GM12878 (cell line): Measurements from ENCODE around the gene GINS1. TPM values are rescaled to one million over a fixed set of nuclear protein-coding genes. Genes with fewer than 3 reads are reported as not detected.

Experiments
- ATAC-seq: fragments of 200-7000 bp; cut with Tn5 transposase; 3 replicates; pipeline ENCODE4 v1.9.1; 2020; ENCODE audit warnings: mild to moderate bottlenecking, moderate library complexity
- BruUV-seq: library from RNA; stranded (reverse); fragments of 400-500 nt; replicated peaks from 2 replicates; lab custom pipeline; 2021; lab: Mats Ljungman, UMichigan
- CTCF ChIA-PET: fragments of 300-600 bp; sonication (Branson Sonifier 250); formaldehyde crosslinking; extraction: SDS; loops from one replicate; lab custom pipeline; 2021; ENCODE audit warnings: inconsistent platforms; lab: Yijun Ruan, JAX
- POLR2A ChIA-PET: fragments of 350-600 bp; formaldehyde crosslinking; extraction: SDS; loops from one replicate; lab custom pipeline; 2021; ENCODE audit warnings: inconsistent platforms; lab: Charles Lee
- RAD21 ChIA-PET: fragments of 300-600 bp; sonication (Branson Sonifier 250); formaldehyde crosslinking; loops from one replicate; lab custom pipeline; 2023; ENCODE audit warnings: antibody characterized with exemption; ENCODE audit not compliant: unreplicated experiment; lab: Charles Lee
- SMC1A ChIA-PET: fragments of 300-600 bp; sonication (Branson Sonifier 250); formaldehyde crosslinking; loops from one replicate; lab custom pipeline; 2023; ENCODE audit not compliant: unreplicated experiment, uncharacterized antibody; lab: Charles Lee
- DNase-seq: peaks from one replicate; pipeline ENCODE4 v3.0.0-alpha.2; 2011; ENCODE audit warnings: low read depth, low spot score
- FAIRE-seq: peaks from 3 replicates; lab custom pipeline; 2011; peaks lifted over from hg19 to GRCh38; lab: Jason Lieb, UNC
- H2AFZ ChIP-seq: 2 replicates; pipeline ENCODE4 v1.6.0; 2011; ENCODE audit warnings: low read depth, low read length, control low read depth; ENCODE audit not compliant: control insufficient read depth
- H3K27ac ChIP-seq: 2 replicates; pipeline ENCODE4 v1.5.1; 2011; ENCODE audit warnings: control low read depth; ENCODE audit not compliant: control insufficient read depth, insufficient read depth
- H3K27me3 ChIP-seq, 2 experiments: replicated peaks in 1 of 2; 2 replicates each; pipeline versions ENCODE4 v1.6.0 to v1.6.1; 2011; ENCODE audit warnings: low read length in 1 of 2; ENCODE audit not compliant: control insufficient read depth in 2 of 2, insufficient read depth in 2 of 2
- H3K36me3 ChIP-seq, 2 experiments: 2 replicates each; pipeline ENCODE4 v1.5.1; 2011; ENCODE audit warnings: low read length in 1 of 2; ENCODE audit not compliant: control insufficient read depth in 2 of 2, insufficient read depth in 2 of 2
- H3K4me1 ChIP-seq: 2 replicates; pipeline ENCODE4 v1.6.1; 2011; ENCODE audit warnings: mild to moderate bottlenecking, low read length, moderate library complexity, mixed read lengths; ENCODE audit not compliant: control insufficient read depth, insufficient read depth
- H3K4me2 ChIP-seq: 2 replicates; pipeline ENCODE4 v1.6.0; 2011; ENCODE audit warnings: control low read depth; ENCODE audit not compliant: control insufficient read depth, insufficient read depth
- H3K4me3 ChIP-seq: fragments of 200-600 bp; sonication (generic); 2 replicates; pipeline ENCODE4 v1.5.1; 2016
- H3K79me2 ChIP-seq: 2 replicates; pipeline ENCODE4 v1.6.0; 2011; ENCODE audit warnings: low read length; ENCODE audit not compliant: control insufficient read depth, insufficient read depth
- H3K9ac ChIP-seq: 2 replicates; pipeline ENCODE4 v1.8.0; 2011; ENCODE audit warnings: low read length, control low read depth, mixed read lengths; ENCODE audit not compliant: control insufficient read depth, insufficient read depth
- H3K9me3 ChIP-seq: replicated peaks from 3 replicates; pipeline ENCODE4 v1.5.1; 2011; ENCODE audit warnings: mild to moderate bottlenecking, low read length; ENCODE audit not compliant: control insufficient read depth, insufficient read depth
- H4K20me1 ChIP-seq: 2 replicates; pipeline ENCODE4 v1.6.0; 2011; ENCODE audit not compliant: control insufficient read depth, insufficient read depth
- CEBPZ ChIP-seq: fragments of 150-350 bp; IDR thresholded peaks from 2 replicates; pipeline ENCODE4 v1.6.1; 2016; ENCODE audit warnings: low read depth, low read length
- CHD2 ChIP-seq: IDR thresholded peaks from 2 replicates; pipeline ENCODE4 v1.6.1; 2011; ENCODE audit warnings: low read depth, low read length, improper control_type of control experiment, borderline replicate concordance
- CTCF ChIP-seq, 3 experiments: IDR thresholded peaks in 2 of 3; conservative IDR thresholded peaks in 1 of 3; 2 replicates each; pipeline ENCODE4 v1.5.1; 2011; ENCODE audit warnings: low read depth in 3 of 3, low read length in 3 of 3, mild to moderate bottlenecking in 3 of 3, control low read depth in 2 of 3, moderate library complexity in 2 of 3, inconsistent platforms in 1 of 3, mixed read lengths in 1 of 3; ENCODE audit not compliant: control insufficient read depth in 2 of 3, insufficient read depth in 1 of 3; ENCODE audit errors: extremely low read depth in 1 of 3
- POU2F2 ChIP-seq: IDR thresholded peaks from 3 replicates; pipeline ENCODE4 v1.6.1; 2011; ENCODE audit warnings: low read depth, mild to moderate bottlenecking, low read length, borderline replicate concordance
- RAD21 ChIP-seq: IDR thresholded peaks from 2 replicates; pipeline ENCODE4 v1.6.1; 2011; ENCODE audit warnings: mild to moderate bottlenecking, low read depth, low read length, moderate library complexity; ENCODE audit not compliant: insufficient read depth
- RAD51 ChIP-seq: fragments of 450-650 bp; IDR thresholded peaks from 2 replicates; pipeline ENCODE4 v1.6.1; 2016; ENCODE audit warnings: moderate library complexity, mild to moderate bottlenecking, inconsistent platforms
- SMC3 ChIP-seq: IDR thresholded peaks from 2 replicates; pipeline ENCODE4 v1.6.1; 2011; ENCODE audit warnings: low read length, improper control_type of control experiment, borderline replicate concordance
- WGBS: methylation state at CpG from one replicate; pipeline ENCODE4 v1.1.6; 2016; ENCODE audit warnings: low lambda C conversion rate; ENCODE audit not compliant: insufficient replicate concordance, insufficient coverage; ENCODE audit errors: missing lambda C conversion rate; 5-methylcytosine and 5-hydroxymethylcytosine counted together
- in situ Hi-C: fragments of 300-500 bp; cut with MboI; formaldehyde crosslinking; loops from 9 replicates; pipeline ENCODE4 v1.14.3; 2018; ENCODE audit warnings: mixed read lengths
- intact Hi-C: fragments of 100-400 bp; cut with micrococcal nuclease; formaldehyde crosslinking; loops from one replicate; pipeline ENCODE4 v1.14.2; 2022; ENCODE audit not compliant: unreplicated experiment
- polyA plus RNA-seq, 11 experiments: library from polyadenylated mRNA; depleted of rRNA in 4 of 11; unstranded in 6 of 11; stranded (reverse) in 5 of 11; fragments of >200 nt; fragmentation: Nextera tagmentation in 4 of 11; fragmentation: Illumina TruSeq in 1 of 11; extraction: Ambion mirVana in 4 of 11; extraction: Trizol in 1 of 11; gene quantifications; 1 replicate in 1 of 11; 2 replicates in 10 of 11; pipeline versions ENCODE4 v1.2.1 to v1.2.3, GENCODE V29; 2011 to 2016; ENCODE audit warnings: inconsistent platforms in 2 of 11, missing spikeins in 2 of 11, low read depth in 1 of 11
- total RNA-seq, 4 experiments: library from RNA; depleted of rRNA in 3 of 4; stranded (reverse); fragments of >200 nt in 3 of 4; fragmentation: Illumina TruSeq in 1 of 4; extraction: Trizol in 1 of 4; gene quantifications; 2 replicates each; pipeline versions ENCODE4 v1.2.1 to v1.2.3, GENCODE V29; 2013 to 2021
- TF ChIP-seq, protein P1 (sequence below): fragments of 450-650 bp; IDR thresholded peaks from 2 replicates; pipeline ENCODE4 v1.6.1; 2018; ENCODE audit warnings: borderline replicate concordance, mild to moderate bottlenecking; ENCODE audit not compliant: partially characterized antibody
- TF ChIP-seq, protein P2 (sequence below): IDR thresholded peaks from 2 replicates; pipeline ENCODE4 v1.6.1; 2012; ENCODE audit warnings: low read length, inconsistent platforms

Gene GINS1
- total and polyA plus RNA-seq, 10 of the 15 experiments (the other 5 are each of a cell fraction or from before 2014, with no cell fraction given): 13.0 to 44.6 (median 30.3) TPM

- no peak for TF ChIP-seq CEBPZ
- TF ChIP-seq, protein P1, sequence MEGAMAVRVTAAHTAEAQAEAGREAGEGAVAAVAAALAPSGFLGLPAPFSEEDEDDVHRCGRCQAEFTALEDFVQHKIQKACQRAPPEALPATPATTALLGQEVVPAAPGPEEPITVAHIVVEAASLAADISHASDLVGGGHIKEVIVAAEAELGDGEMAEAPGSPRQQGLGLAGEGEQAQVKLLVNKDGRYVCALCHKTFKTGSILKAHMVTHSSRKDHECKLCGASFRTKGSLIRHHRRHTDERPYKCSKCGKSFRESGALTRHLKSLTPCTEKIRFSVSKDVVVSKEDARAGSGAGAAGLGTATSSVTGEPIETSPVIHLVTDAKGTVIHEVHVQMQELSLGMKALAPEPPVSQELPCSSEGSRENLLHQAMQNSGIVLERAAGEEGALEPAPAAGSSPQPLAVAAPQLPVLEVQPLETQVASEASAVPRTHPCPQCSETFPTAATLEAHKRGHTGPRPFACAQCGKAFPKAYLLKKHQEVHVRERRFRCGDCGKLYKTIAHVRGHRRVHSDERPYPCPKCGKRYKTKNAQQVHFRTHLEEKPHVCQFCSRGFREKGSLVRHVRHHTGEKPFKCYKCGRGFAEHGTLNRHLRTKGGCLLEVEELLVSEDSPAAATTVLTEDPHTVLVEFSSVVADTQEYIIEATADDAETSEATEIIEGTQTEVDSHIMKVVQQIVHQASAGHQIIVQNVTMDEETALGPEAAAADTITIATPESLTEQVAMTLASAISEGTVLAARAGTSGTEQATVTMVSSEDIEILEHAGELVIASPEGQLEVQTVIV: no peak
- TF ChIP-seq CHD2: no peak
- no peak for TF ChIP-seq RAD51
Observed at GRCh38 chr20:25398376-25399036, 9.0 kb upstream of the GINS1 start (continued).

DNA sequence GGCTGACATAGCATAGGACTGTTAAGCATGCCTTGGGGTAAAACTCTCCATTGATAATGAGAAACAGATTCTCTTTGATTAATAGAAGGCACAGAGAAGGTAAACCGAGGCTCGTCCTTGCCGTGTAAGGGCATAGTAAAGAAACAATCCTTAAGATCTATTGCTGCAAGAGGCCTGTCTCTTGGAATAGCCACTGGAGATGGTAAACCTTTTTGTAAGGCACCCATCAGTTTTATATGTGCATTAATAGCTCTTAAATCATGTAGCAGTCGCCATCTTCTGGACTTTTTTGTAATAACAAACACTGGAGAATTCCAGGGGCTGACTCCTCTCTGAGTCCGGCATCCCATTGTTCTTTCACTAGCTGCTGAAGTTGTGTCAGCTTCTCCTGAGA lies 8.4 kb upstream of the GINS1 start:
- Histone ChIP-seq H3K27me3 (no peaks in the 10 kb centered on the region), H2AFZ (no peak overlapping the region; the same call in 1 of the 2 replicates), H3K27ac (no peak overlapping the region), H3K79me2 (no peaks in the 10 kb centered on the region), H3K4me3 (no peak overlapping the region), H3K36me3 (no peaks in the 10 kb centered on the region), H3K9ac (no peak overlapping the region), H3K9me3 (peaks cover 2% of the 10 kb centered on the region; the same call in 2 of the 3 replicates), H4K20me1 (no peaks in the 10 kb centered on the region), H3K4me1 (peaks cover 6% of the 10 kb centered on the region; the same call in 1 of the 2 replicates), H3K4me2 (no peak overlapping the region)
- ChIA-PET SMC1A (interaction anchor here (0.8 to 8.7 kb wide), 24 partner anchors 10 to 405 kb away, joined by 3 to 53 read pairs (median 5); partner anchors contain the start of genes ENTPD6, GINS1 and PYGB), POLR2A (no interaction called here), CTCF (interaction anchor here (0.6 to 6.6 kb wide), 41 partner anchors 9 to 406 kb away, joined by 3 to 95 read pairs (median 4); partner anchors contain the start of genes APMAP and GINS1), RAD21 (interaction anchor here (0.8 to 4.4 kb wide), 24 partner anchors 8 to 411 kb away, joined by 3 to 59 read pairs (median 4); partner anchors contain the start of genes GINS1 and PYGB)
- DNase-seq: no peak
- TF ChIP-seq CTCF (IDR thresholded peaks at IDR 0.05 in 2 of 3, conservative IDR thresholded peaks at IDR 0.05 in 1 of 3; ENCODE audit: control insufficient read depth in 2 of 3, extremely low read depth in 1 of 3, insufficient read depth in 1 of 3, low read depth in 3 of 3, low read length in 3 of 3) (peak; percentile 44 to 64 (median 48); a peak in 5 of 6 replicates), RAD21 (peak; percentile 88), SMC3 (peak; percentile 83; the same call in 1 of the 2 replicates), POU2F2 (no peak)
- TF ChIP-seq, protein P2, sequence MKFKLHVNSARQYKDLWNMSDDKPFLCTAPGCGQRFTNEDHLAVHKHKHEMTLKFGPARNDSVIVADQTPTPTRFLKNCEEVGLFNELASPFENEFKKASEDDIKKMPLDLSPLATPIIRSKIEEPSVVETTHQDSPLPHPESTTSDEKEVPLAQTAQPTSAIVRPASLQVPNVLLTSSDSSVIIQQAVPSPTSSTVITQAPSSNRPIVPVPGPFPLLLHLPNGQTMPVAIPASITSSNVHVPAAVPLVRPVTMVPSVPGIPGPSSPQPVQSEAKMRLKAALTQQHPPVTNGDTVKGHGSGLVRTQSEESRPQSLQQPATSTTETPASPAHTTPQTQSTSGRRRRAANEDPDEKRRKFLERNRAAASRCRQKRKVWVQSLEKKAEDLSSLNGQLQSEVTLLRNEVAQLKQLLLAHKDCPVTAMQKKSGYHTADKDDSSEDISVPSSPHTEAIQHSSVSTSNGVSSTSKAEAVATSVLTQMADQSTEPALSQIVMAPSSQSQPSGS: no peak
- in situ Hi-C loops: no loop called here
- intact Hi-C loops: loop anchor here (1.0 to 5.0 kb wide), 5 partner anchors 105 to 404 kb away; partner anchors contain the start of genes ENTPD6 and PYGB
- 0% methylated on average over 5 of the region's 5 CpGs for WGBS
- no peak for FAIRE-seq
- no TSS peak for BruUV-seq
- ATAC-seq: peak; percentile 91
